ENCODE data around the gene FBXO4.

The FBXO4 gene

DNA sequence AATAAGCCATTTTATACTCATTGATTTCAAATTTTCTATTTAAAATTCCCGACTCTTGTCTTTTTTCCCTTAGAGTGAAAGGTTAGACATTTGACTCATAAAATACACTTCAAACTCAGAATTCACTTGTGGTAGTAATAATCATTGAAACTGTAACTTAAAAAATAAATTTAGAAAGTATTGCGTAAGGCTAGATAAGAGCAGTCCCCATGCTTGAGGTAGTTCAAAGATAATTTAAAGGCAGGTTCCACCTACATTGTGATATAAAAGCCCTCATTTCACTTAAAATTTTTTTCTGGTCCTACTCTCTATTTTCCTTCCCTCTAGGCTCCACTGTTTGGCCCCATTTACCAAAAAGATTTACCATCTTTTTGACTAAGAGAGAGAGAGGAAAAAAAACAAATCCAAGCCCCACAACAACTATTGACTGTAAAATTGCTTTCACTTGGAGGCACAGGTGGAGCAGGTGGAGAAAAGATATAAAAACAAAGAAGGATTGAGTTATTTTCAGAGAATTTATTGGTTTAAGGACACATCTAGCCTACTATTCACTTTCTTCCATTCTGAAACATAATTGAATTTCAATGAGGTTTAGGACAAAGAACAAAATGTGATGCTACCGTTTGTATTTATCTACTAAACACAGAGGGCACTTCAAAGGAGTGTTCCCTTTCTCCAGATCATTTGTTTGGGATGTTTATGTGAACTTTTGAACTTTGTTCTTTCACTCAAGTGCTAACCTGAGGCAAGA, 61.0 kb downstream of the FBXO4 start:
- DNase-seq = no peak

Measured in NCI-H526 (cell line).